HAP-1 (cell line): ENCODE measurements around the gene ZMYND11.

Experiments used
- DNase-seq, 2 experiments: peaks; one replicate each; pipeline ENCODE4 v3.0.0-alpha.2; 2016 to 2020; ENCODE audit warnings: low spot score in 2 of 2
- H3K27me3 ChIP-seq: fragments of 250-450 bp; sonication (Bioruptor Pico); 2 replicates; pipeline ENCODE4 v1.5.1; 2020; ENCODE audit warnings: low read depth, mild to moderate bottlenecking, moderate library complexity
- H3K36me3 ChIP-seq: fragments of 250-450 bp; sonication (Bioruptor Pico); replicated peaks from 2 replicates; pipeline ENCODE4 v1.5.1; 2020; ENCODE audit warnings: mild to moderate bottlenecking
- H3K4me1 ChIP-seq: fragments of 250-450 bp; sonication (Bioruptor Pico); 2 replicates; pipeline ENCODE4 v1.5.1; 2020; ENCODE audit warnings: mild to moderate bottlenecking
- H3K4me3 ChIP-seq: fragments of 250-450 bp; sonication (Bioruptor Pico); 2 replicates; pipeline ENCODE4 v1.5.1; 2020; ENCODE audit warnings: mild to moderate bottlenecking, moderate library complexity
- H3K9me3 ChIP-seq: fragments of 250-450 bp; sonication (Bioruptor Pico); 2 replicates; pipeline ENCODE4 v1.5.1; 2020; ENCODE audit warnings: mild to moderate bottlenecking, moderate library complexity
- in situ Hi-C: fragments of 300-500 bp; cut with MboI; formaldehyde crosslinking; loops from 3 replicates; pipeline ENCODE4 v1.14.3; 2020; ENCODE audit warnings: low sequenced_read_pairs, inconsistent platforms, mixed read lengths

The ZMYND11 gene

DNA sequence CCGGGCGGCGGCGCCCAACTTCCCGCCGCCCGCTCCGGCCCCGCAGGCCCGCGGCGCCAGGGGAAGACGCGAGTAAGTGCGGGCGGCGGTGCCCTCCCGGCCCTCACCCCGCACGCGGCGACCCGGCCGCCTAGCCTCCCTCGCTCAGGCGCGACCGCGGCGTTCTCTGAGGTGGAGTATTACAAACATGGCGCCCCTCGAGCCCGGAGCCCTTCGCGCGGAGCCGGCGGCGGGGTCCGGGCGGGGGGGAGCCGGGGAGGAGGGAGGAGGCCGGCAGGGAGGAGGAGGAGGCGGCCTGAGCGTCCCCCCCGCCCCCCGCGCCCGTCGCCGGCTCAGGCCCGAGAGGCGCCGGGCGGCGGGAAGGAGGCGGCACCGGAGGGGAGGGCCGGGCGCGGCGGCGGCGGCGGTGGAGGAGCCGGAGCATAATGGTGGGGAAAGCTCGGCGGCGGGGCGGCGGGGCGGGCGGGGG is at the start of gene ZMYND11:
TSS of gene ZMYND11 (plus strand) at position 324 of the 469 bp plus-strand sequence. CDS start 44,558 bp downstream, outside the sequence.
- Histone ChIP-seq H3K4me1 (peaks cover 16% of the 10 kb centered on the region), H3K4me3 (peak within 1 kb of the TSS; percentile 51), H3K27me3 (no peaks in the 10 kb centered on the region), H3K36me3 (no peaks in the 10 kb centered on the region), H3K9me3 (no peaks in the 10 kb centered on the region)
- DNase-seq: peak; percentile 45 to 74
- in situ Hi-C loops: no loop called here

DNA sequence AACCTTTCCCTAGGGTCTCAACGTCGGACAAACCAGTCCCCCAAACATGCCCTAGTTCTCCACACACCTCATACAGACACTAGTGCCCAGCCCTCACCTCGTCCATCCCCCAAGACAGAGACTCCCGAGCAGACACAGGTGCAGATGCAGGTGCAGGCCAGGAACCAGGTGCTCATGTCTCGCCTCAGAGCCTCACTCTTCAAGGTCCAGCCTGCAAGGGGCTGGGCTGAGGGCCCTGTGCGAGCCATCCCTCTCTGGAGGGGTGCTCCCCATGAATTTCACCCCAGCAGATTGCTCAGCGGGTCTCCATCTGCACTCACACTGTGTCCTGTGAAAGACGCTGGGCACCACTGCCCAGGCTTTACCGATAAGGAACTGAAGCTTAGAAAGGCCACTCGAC is 49.2 kb upstream of the ZMYND11 start:
- no peaks in the 10 kb centered on the region for H3K9me3 ChIP-seq
- peaks cover 4% of the 10 kb centered on the region for H3K27me3 ChIP-seq
- H3K4me1 ChIP-seq: no peaks in the 10 kb centered on the region
- in situ Hi-C loops: no loop called here
- no peak for DNase-seq
- no peak overlapping the region for H3K4me3 ChIP-seq
- H3K36me3 ChIP-seq: no peaks in the 10 kb centered on the region

DNA sequence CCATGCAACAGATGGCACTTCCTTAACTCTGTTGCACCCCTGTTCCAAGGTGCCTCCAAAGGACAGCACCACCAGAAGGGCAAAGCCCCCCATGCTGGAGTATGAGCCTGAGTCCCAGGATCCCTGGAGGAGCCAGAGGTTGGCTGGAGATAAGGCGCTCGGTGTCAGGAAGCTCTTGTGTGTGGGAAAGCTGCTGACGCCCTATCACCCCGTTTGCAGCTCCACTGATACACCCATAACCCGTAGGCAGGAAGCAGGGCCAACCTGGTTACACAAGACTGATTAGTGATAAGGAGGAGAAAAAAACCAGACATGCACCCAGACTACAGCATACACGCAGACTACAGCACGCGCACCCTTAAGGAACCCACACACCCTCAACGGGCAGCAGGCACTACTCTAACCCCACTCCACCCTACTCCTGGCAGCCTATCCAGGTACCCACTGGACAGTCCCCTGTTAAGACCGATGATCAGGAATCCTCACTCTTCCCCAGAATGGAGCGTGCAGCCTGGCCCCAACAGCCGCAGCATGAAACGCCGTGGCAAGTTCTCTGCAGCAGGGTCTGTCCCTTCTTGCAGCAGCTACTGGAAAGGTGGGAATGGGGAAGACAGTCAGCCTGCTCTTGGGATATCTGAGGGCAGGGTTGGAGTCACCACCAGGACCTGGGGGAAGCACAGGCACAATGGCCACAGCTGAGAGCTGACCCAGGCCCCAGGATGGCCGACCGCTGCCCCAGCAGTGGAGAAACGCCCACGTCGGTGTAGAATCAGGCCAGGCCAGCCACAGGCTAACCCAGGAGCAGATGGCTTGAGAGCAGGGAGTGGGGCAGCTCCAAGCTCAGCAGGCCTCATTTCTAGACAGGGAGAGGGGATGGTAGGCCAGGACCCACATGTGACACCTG is 47.8 kb upstream of the ZMYND11 start:
- H3K36me3 ChIP-seq: no peaks in the 10 kb centered on the region
- no peak overlapping the region for H3K4me3 ChIP-seq
- H3K4me1 ChIP-seq: no peaks in the 10 kb centered on the region
- in situ Hi-C loops: no loop called here
- DNase-seq: no peak
- no peaks in the 10 kb centered on the region for H3K9me3 ChIP-seq
- peaks cover 4% of the 10 kb centered on the region for H3K27me3 ChIP-seq

DNA sequence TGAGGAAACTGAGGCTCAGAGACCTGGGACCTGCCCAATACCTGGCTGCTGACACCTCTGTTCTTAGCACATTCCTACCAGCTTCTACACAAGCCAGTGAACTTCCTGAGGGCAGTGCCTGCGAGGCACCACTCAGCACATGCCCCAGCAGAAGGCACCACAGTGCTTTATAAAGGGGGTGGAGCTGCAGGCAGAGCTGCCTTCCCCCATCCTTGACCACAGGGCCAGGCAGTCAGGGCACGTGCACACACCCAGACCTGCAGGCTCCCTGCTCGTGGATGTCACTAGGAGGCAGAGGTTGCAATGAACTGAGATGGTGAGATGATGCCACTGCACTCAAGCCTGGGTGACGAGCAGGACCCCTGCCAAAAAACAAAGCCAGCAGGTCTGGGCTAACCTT is 47.0 kb upstream of the ZMYND11 start:
- in situ Hi-C loops: no loop called here
- H3K36me3 ChIP-seq: no peaks in the 10 kb centered on the region
- peaks cover 4% of the 10 kb centered on the region for H3K27me3 ChIP-seq
- H3K9me3 ChIP-seq: no peaks in the 10 kb centered on the region
- no peak for DNase-seq
- no peaks in the 10 kb centered on the region for H3K4me1 ChIP-seq
- no peak overlapping the region for H3K4me3 ChIP-seq

DNA sequence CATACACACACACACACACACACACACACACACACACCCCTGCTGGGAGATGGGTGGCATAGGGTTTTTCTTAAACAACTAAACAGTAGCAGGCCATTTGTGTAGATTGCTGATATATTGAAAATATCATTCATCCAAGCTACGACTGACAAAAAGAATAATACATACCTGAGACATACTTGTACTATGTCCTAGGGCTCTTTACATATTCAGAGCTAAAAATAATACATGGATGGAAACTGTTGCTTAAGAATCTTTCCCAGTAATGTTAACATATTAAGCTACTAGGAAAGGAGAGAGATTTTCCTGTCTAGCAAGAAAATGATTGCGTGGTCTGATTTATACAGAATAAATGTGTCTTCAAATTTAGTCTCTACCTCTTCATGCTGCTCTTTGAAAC is 46.0 kb upstream of the ZMYND11 start:
- no peaks in the 10 kb centered on the region for H3K36me3 ChIP-seq

DNA sequence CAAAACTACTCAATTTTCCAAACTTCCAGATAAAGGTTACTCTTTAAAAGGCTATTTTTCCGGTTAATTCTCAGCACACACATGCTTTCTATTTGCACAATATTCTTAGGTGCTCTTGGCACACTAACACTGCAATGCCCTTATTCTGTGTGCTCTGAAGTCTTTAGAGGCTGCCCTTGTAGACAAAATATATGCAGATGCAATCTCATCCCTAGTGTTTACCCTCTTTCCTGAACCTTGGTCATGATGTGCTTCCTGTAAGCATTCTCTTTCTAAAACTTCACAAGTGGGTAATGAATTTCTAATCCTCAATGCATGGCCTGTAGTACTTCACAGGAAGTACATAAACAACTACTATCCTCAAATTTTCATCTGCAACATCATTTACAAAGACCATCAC is 45.1 kb upstream of the ZMYND11 start:
- Histone ChIP-seq H3K36me3 (no peaks in the 10 kb centered on the region), H3K9me3 (peaks cover 4% of the 10 kb centered on the region; the same call in 1 of the 2 replicates), H3K27me3 (peaks cover 4% of the 10 kb centered on the region), H3K4me3 (no peak overlapping the region), H3K4me1 (no peaks in the 10 kb centered on the region)
- DNase-seq: no peak
- in situ Hi-C loops: no loop called here

More for the DNA sequence above, 46.0 kb upstream of the ZMYND11 start:
- no peak for DNase-seq
- Histone ChIP-seq H3K9me3 (no peaks in the 10 kb centered on the region), H3K4me1 (no peaks in the 10 kb centered on the region), H3K27me3 (peaks cover 4% of the 10 kb centered on the region), H3K4me3 (no peak overlapping the region)
- in situ Hi-C loops: no loop called here

DNA sequence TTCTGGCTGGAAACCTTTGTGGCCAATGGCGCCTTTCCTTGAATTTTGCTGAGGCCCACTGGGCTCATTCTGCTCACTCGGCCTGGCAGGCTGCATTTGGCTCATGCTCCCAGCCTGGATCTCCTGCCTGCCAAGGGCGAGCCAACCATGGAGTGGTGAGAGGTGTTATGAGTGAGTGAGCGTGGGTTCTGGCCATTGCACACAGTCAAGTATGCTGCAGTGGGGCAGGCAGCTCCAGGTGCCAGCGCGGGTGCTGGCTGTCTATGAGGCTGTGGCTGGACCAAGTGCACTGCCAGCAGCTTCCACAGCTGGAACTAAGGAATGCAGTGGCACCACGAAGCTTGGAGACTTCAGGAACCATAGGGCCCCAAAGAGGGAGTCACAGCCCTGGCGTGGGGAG is 43.9 kb upstream of the ZMYND11 start:
- peaks cover 4% of the 10 kb centered on the region for H3K27me3 ChIP-seq
- H3K4me3 ChIP-seq: no peak overlapping the region
- no peak for DNase-seq
- no peaks in the 10 kb centered on the region for H3K36me3 ChIP-seq
- in situ Hi-C loops: no loop called here
- H3K4me1 ChIP-seq: no peaks in the 10 kb centered on the region
- peaks cover 7% of the 10 kb centered on the region; the same call in 1 of the 2 replicates for H3K9me3 ChIP-seq

DNA sequence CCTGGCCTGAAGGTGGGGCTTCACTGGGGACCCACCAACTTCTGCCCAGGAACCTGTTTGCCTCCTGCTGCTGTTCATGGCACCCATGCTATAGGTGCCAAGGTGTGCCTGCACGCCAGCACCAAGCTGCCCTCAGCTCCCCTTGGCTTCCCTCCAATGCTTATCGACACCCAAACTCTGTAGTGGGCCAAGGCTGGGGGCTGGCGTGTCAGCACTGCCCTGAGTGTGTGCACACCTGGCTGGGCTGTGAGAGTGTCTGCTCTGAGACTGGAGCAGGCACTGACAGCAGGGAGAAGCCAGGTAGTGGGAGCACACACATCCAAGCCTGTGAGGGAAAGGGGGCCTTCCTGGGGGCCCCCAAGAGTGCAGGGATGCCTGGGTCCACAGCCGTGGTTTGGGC is 43.1 kb upstream of the ZMYND11 start:
- H3K4me3 ChIP-seq: no peak overlapping the region
- no peaks in the 10 kb centered on the region for H3K36me3 ChIP-seq
- no peak for DNase-seq
- H3K9me3 ChIP-seq: peaks cover 14% of the 10 kb centered on the region; the same call in 1 of the 2 replicates
- H3K27me3 ChIP-seq: peaks cover 4% of the 10 kb centered on the region
- H3K4me1 ChIP-seq: no peaks in the 10 kb centered on the region
- in situ Hi-C loops: no loop called here

DNA sequence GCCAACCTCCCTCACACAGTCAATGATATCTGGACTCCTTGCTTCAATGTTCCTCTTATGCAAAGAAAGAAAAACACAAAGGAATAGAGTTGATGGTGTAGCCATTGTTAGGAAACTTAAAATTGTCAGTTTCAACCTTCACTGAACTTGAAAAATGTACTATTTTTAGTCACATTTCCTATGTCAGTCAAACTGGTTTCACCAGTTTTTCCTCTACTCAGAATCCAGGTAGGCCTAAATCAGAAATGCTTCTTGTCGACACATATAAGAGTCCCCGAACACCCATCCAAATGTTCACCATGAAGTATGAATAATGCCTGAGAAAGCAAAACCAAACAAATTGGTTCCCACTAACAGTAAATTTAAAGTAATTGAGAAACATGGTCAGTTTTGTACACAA is 42.4 kb upstream of the ZMYND11 start:
- H3K27me3 ChIP-seq: peaks cover 4% of the 10 kb centered on the region
- no peak overlapping the region for H3K4me3 ChIP-seq
- peaks cover 15% of the 10 kb centered on the region; the same call in 1 of the 2 replicates for H3K9me3 ChIP-seq
- H3K36me3 ChIP-seq: no peaks in the 10 kb centered on the region
- DNase-seq: no peak
- no peaks in the 10 kb centered on the region for H3K4me1 ChIP-seq
- in situ Hi-C loops: no loop called here

DNA sequence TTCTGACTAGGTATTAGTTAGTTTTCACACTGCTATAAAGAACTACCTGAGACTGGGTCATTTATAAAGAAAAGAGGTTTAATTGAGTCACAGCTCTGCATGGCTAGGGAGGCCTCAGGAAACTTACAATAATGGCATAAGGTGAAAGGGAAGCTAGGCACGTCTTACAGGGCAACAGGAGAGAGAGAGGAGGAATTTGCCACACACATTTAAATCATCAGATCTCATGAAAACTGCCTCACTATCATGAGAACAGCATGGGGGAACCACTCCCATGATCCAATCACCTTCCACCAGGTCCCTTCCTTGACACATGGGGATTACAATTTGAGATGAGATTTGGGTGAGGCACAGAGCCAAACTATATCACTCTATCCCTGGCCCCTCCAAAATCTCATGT is 40.6 kb upstream of the ZMYND11 start:
- Histone ChIP-seq H3K36me3 (no peaks in the 10 kb centered on the region), H3K4me3 (no peak overlapping the region), H3K4me1 (no peaks in the 10 kb centered on the region), H3K27me3 (no peaks in the 10 kb centered on the region), H3K9me3 (peaks cover 15% of the 10 kb centered on the region; the same call in 1 of the 2 replicates)
- no peak for DNase-seq
- in situ Hi-C loops: no loop called here

DNA sequence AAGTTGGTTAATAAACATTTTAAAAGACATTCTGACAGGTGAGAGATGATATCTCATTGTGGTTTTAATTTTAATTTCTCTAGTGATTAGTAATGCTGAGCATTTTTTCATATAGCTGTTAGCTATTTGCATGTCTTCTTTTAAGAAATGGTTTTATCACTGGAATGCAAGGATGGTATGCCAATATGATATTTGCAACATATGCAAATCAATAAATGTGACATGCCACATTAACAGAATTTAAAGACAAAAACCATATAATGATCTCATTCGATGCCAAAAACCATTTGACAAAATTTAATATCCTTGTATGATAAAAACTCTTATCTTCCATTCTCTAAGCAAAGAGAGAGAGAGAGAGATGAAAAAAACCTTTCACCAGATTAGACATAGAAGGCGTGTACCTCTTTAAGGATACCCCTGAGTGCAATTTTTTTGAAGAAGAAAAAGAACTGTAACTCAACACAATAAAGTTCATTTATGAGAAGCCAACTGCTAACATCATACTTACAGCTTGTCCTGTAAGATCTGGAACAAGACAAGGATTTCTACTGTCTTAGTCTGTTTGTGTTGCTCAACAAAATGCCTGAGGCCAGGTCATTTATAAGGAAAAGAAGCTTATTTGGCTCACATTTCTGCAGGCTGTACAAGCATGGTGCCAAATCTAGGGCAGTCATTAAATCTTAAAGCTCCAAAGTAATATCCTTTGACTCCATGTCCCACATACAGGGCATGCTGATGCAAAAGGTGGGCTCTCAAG is 39.7 kb upstream of the ZMYND11 start:
- in situ Hi-C loops: no loop called here
- Histone ChIP-seq H3K27me3 (no peaks in the 10 kb centered on the region), H3K9me3 (peaks cover 15% of the 10 kb centered on the region; the same call in 1 of the 2 replicates), H3K4me3 (no peak overlapping the region), H3K36me3 (no peaks in the 10 kb centered on the region), H3K4me1 (no peaks in the 10 kb centered on the region)
- no peak for DNase-seq

DNA sequence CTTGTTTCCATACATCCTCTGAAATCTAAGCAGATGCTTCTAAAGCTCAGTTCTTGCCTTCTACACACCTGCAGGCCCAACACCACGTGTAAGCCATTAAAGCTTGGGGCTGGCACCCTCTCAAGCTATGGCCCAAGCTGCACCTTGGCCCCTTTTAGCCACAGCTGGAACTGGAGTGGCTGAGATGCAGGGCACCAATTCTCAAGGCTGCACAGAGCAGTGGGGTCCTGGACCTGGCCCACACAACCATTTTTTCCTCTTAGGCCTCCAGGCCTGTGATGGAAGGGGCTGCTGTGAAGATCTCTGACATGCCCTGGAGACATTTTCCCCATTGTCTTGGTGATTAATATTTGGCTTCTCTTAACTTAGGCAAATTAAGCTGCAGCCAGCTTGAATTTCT is 38.8 kb upstream of the ZMYND11 start:
- H3K36me3 ChIP-seq: no peaks in the 10 kb centered on the region
- in situ Hi-C loops: no loop called here
- DNase-seq: no peak
- H3K4me3 ChIP-seq: no peak overlapping the region
- peaks cover 15% of the 10 kb centered on the region; the same call in 1 of the 2 replicates for H3K9me3 ChIP-seq
- no peaks in the 10 kb centered on the region for H3K27me3 ChIP-seq
- H3K4me1 ChIP-seq: no peaks in the 10 kb centered on the region

DNA sequence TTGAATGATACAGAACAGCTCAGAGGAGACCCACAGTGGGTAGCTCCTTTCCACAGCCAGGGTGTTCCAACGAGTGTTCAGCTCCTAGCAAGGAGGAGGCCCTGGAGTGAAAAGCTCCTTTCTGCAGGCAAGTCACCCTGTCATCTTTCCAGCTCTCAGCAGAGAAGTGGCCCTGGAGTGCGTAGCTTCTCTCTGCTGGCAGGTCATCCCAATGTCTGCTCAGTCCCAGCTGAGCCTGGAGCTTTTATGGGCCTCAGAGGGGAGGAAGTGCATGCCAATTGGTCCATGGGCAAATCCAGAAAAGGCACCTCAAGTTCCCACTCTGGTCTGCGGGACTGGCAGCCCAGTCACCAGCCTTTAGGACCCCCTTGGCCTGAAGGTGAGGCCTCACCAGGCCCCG is 30.8 kb upstream of the ZMYND11 start:
- Histone ChIP-seq H3K27me3 (no peaks in the 10 kb centered on the region), H3K9me3 (no peaks in the 10 kb centered on the region), H3K4me1 (no peaks in the 10 kb centered on the region), H3K36me3 (no peaks in the 10 kb centered on the region), H3K4me3 (no peak overlapping the region)
- no peak for DNase-seq
- in situ Hi-C loops: no loop called here
